ENCODE measurements around the gene CRYBA2. TPM values are rescaled to one million over a fixed set of nuclear protein-coding genes. Genes with fewer than 3 reads are reported as not detected.

CRYBA2 gene
- total and polyA plus RNA-seq, 2 donors (not counting 3 experiments of a cell fraction or from before 2014, with no cell fraction given): not detected

DNA sequence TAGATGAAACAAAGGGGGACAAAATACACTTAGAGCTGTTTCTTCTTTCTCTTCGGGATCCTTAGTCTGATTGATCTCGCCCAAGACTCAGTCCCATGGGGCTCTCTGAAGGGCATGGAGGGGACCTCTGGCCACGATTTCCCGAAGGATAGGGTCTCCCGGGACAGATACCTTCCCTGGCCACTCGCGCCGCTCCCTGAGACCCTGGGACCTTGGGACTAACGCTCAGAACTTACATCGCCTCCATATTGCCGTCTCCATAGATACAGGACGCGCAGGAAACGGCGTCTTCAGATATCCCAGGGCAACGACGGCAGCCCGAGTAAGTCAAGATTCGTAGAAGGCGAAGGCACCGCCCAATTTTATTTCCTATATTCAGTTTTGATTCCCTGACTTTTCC lies 48.0 kb upstream of the CRYBA2 start, which contains the start of gene CFAP65:
TSS of gene CFAP65 (minus strand) at position 265 of the 400 bp plus-strand sequence. CDS start 2,468 bp downstream, outside the sequence.
- no peak within 1 kb of the TSS for H3K27ac ChIP-seq (ENCODE audit: insufficient read depth, low read depth, low read length)
- CTCF ChIA-PET: interaction anchor here (0.6 to 5.6 kb wide), 7 partner anchors 11 to 115 kb away, joined by 3 to 52 read pairs (median 11); no protein-coding TSS in a partner anchor
- H3K79me2 ChIP-seq (ENCODE audit: control insufficient read depth, insufficient read depth, low read length): no peaks in the 10 kb centered on the region
- peak; percentile 40 for DNase-seq (ENCODE audit: low read depth, low spot score)
- H3K9me3 ChIP-seq (replicated peaks; ENCODE audit: control insufficient read depth, insufficient read depth, low read length): no peaks in the 10 kb centered on the region
- H3K4me1 ChIP-seq (ENCODE audit: control insufficient read depth, extremely low read depth, insufficient read depth, low read length): no peaks in the 10 kb centered on the region
- H3K4me2 ChIP-seq (ENCODE audit: insufficient read depth, low read length): no peak within 1 kb of the TSS
- no peak for TF ChIP-seq MYC (IDR thresholded peaks at IDR 0.05; ENCODE audit: low read depth, low read length)
- TF ChIP-seq EZH2 (IDR thresholded peaks at IDR 0.05; ENCODE audit: borderline replicate concordance, low read depth, low read length, severe bottlenecking): peak; percentile 44
- no peak for TF ChIP-seq JUN (IDR thresholded peaks at IDR 0.05; ENCODE audit: borderline replicate concordance, insufficient read depth, insufficient read length, low read depth)
- TF ChIP-seq CTCF (IDR thresholded peaks at IDR 0.05; ENCODE audit: extremely low read depth in 1 of 2, insufficient read depth in 1 of 2, low read depth in 1 of 2, low read length in 2 of 2): no peak
- TF ChIP-seq MAX (IDR thresholded peaks at IDR 0.05; ENCODE audit: insufficient read depth, insufficient read length): no peak
- no peaks in the 10 kb centered on the region for H3K9me1 ChIP-seq (replicated peaks; ENCODE audit: control insufficient read depth, extremely low read depth, insufficient read depth, low read length)
- FAIRE-seq: peak; percentile 8
- no peak within 1 kb of the TSS for H3K9ac ChIP-seq (replicated peaks; ENCODE audit: extremely low read depth, insufficient read depth, low read length)
- intact Hi-C loops (cut with micrococcal nuclease): no loop called here
- no peaks in the 10 kb centered on the region for H4K20me1 ChIP-seq (replicated peaks; ENCODE audit: control insufficient read depth, extremely low read depth, insufficient read depth, low read length)
- peak within 1 kb of the TSS in 1 of 3 experiments; percentile 21 for H3K4me3 ChIP-seq (replicated peaks in 1 of 3; ENCODE audit: insufficient read depth in 1 of 3, low read depth in 1 of 3, low read length in 3 of 3)
- H3K27me3 ChIP-seq (ENCODE audit: control insufficient read depth in 2 of 2, insufficient read depth in 2 of 2, low read length in 2 of 2): peaks cover 18 to 22% of the 10 kb centered on the region in 2 experiments
- H2AFZ ChIP-seq (ENCODE audit: low read depth, low read length): peak within 1 kb of the TSS; percentile 1
- POLR2A ChIA-PET: no interaction called here
- H3K36me3 ChIP-seq (ENCODE audit: control insufficient read depth in 2 of 2, extremely low read depth in 1 of 2, insufficient read depth in 2 of 2, low read length in 2 of 2): no peaks in the 10 kb centered on the region
- no TSS peak for BruUV-seq (replicated peaks)
- dilution Hi-C loops (cut with MboI; ENCODE audit: extremely low pct_ligation_motif_present, low sequenced_read_pairs): no loop called here
